Cerebellar cortex (tissue), 1 donor: Measurements from ENCODE around the gene GALNS.

ENCODE experiments used
- DNase-seq: peaks from one replicate; pipeline ENCODE4 v3.0.0-alpha.2; 2015; ENCODE audit warnings: low spot score

GALNS gene

GRCh38 chr16:88856122-88856827 is 472 bp downstream of the GALNS start:
- no peak for DNase-seq

- DNase-seq: no peak
Measured at GRCh38 chr16:88855736-88856121, 1.0 kb downstream of the GALNS start.

DNA sequence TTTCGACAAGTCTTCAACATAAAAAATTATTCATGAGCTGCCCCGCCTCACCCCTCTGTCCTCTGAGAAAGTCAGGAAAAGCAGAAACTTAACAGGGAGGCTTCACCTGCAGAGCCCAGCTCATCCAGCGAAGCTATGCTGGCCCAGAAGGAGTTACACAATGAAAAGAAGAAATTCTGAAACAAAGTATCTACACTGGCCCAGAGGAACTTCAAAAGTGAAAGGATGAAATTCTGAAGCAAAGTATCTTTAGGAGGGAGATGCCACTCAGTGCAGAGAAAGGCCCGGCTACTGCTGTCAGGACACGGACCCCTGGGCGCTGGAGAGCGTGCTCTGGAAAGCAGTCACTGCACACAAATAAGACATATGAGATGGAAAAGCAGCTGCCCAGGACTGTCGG is 1.6 kb downstream of the GALNS start:
- DNase-seq: no peak

DNA sequence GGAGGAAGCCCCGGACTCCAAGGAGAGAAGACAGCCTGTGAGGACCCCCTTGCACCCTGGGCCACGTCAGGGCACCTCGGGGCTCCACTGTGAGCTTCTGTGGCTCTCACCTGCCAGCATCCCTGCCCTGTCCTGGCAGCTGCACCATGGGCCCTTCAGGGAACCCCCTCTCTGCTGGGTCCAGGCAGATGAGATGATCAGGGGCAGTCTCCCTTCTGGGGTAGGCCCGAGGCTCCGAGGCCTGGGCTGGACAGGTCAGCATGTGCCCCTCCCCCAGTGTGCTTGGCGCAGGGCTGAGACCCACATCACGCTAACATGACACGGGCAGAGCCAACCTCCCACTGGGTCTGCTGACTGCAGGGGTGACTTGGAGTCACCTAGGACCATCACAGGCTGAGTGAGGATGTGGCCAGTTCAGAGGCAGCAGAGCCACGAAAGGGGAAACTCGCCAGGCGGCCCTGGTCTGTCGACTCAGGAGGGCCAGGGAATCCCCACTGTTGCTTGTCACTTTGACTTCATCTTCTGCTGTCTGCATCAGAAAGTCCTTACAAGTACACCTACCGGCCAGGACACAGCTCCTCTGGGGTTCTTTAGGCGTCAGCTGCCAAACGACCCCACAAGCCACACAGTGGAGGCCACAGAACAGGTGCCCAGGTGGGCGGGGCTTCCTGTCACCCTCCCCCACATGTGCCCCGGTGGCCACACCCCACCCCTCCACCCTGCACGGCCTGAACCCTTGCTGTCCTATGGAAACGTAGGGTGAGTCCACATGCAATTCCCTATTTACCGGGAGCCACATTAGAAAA is 2.2 kb downstream of the GALNS start:
- DNase-seq: no peak

GRCh38 chr16:88853325-88853941 is 3.3 kb downstream of the GALNS start:
- DNase-seq: no peak

- no peak for DNase-seq
Measured at GRCh38 chr16:88851616-88852015, 5.1 kb downstream of the GALNS start.

- no peak for DNase-seq
Measured at GRCh38 chr16:88850531-88851199, 6.1 kb downstream of the GALNS start.

DNA sequence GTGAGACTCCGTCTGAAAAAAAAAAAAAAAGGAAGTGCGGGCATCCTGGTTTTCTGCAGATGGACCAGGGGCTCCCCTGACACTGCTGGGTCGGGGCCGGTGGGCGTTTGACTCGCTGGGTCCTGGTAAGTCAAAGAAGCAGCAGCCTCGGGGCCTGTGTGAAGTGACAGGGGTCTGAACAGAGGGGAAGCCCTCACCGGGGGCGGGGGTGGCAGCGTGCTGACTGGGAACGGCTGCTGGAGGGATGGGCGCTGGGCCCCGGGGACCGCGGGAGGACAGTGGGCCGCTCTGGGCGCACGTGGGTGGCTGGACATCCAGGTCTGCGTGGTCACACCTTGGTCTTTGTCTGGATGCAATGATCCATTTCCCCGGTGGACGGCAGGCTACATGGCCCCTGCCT is 8.2 kb downstream of the GALNS start:
- no peak for DNase-seq

DNA sequence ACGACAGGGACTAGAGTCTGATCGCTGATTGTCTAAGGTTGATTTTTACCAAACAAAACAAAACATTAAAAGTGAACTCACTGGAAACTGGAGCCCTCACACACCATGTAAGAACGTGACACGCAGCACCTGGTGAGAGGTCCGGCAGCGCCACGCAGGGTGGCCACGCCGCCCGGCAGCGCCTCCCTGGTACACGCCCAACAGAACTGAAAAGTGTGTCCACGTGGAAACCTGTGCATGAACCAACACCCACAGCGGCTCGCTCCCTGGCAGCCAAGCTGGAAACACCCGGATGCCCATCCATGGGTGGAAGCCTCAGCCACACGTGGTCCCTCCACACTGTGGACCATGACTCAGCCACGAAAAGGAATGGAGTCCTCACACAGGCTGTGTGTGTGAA is 9.1 kb downstream of the GALNS start:
- DNase-seq: no peak

DNA sequence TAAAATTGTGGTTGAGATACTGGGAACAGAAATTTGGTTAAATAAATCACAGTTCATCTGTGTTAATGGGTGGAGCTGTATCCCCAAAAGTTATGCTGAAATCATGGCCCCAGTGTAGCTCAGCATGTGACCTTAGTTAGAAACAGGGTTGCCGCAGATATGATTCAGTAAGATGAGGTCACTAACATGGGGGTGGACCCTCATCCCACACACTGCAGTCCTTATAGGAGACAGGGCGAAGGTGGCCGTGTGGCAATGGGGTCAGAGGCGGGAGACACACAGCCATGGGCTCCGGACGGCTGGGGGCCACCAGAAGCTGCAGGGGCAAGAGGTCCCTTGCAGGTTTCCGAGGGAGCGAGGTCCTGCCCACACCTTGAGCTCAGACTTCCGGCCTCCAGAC is 10.7 kb downstream of the GALNS start:
- DNase-seq: no peak

DNA sequence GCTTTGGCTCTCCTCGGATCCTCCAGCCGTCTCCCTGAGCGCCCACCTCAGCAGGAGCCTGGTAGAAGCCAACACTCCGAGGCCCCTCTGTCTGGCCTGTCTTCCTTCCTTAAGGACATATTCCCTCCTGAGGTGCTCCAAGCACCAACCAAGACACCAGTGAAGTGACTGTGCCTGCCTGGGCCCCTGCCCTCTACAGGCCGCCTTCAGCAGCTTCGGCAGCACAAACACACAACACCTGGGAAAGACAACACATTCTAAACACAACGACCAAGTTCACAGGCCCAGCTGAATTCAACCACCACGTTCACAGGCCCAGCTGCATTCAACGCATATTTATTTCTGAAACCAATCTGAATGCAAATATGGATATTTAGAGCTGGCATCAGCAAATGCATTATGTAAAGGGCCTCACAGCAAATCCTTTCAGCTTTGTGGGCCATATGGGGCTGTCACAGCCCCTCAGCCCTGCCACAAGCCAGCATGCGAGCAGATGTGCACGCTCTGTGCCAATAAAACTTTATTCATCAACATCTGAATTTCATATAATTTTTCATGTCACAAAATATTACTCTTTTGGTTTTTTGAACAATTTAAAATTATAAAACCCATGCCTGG is 12.2 kb downstream of the GALNS start:
- DNase-seq: peak; percentile 36

- DNase-seq: no peak
Measured at GRCh38 chr16:88843256-88843655, 13.5 kb downstream of the GALNS start.

DNA sequence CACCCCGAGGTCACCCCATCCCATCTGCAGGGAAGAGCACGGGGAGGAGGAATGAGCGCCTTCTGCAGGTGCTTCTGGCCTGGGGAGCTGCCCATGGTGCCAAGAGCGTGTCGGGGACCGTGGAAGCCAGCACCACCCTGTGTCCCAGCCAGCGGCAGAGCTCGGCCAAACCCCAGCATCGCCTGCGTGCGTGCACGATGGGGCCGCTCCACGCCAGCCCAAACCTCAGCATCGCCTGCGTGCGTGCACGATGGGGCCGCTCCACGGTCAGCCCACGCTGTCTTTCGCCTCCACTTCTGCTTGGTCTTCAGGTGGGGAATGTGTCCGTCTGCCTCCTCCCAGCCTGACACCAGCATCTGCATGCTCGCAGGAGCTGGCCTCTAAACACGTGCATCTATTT is 13.9 kb downstream of the GALNS start:
- DNase-seq: no peak

GRCh38 chr16:88842308-88842756 is 14.4 kb downstream of the GALNS start:
- DNase-seq: no peak

GRCh38 chr16:88841521-88842307 is 15.0 kb downstream of the GALNS start:
- DNase-seq: no peak

GRCh38 chr16:88840600-88841215 is 16.0 kb downstream of the GALNS start:
- no peak for DNase-seq

DNA sequence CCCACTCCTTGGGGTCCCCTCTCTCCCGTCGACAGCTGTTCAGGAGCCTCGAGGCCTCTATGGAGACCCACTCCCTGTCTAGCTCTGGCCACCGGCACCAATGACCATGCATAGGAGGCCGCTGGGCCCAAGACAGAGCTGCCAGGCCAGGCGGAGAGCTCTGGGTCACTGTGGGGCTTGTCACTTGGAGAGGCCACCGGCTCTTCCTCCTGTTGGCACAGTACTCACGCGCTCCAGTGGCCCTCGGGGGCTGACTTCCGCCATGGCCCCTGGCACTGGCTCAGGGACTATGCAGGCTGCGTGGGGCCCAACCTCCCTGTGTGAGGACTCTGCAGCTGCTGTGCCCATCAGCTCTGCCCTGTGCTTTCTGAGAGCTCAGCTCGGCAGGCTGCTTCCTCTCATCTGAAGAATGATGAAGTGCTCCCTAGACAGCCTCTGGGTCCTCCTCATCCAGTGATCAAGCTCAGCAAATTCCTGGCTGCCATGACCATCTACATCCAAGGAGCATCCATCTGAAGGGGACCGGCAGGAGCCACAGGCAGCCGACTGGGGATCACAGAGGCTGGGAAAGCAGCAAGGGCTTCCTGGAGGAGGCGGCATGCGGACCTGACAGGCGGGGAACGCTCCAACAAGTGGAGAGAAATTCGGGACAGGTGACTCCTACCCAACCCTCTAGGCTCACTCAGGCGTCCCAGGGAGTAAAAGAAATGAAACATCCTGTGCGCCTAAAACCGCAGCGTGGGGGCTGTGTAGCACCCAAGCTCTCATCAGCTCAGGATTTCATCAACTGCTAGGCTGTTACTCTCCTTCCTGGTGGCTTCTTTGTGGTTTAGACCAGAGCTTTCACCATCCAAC is 16.8 kb downstream of the GALNS start:
- no peak for DNase-seq

DNA sequence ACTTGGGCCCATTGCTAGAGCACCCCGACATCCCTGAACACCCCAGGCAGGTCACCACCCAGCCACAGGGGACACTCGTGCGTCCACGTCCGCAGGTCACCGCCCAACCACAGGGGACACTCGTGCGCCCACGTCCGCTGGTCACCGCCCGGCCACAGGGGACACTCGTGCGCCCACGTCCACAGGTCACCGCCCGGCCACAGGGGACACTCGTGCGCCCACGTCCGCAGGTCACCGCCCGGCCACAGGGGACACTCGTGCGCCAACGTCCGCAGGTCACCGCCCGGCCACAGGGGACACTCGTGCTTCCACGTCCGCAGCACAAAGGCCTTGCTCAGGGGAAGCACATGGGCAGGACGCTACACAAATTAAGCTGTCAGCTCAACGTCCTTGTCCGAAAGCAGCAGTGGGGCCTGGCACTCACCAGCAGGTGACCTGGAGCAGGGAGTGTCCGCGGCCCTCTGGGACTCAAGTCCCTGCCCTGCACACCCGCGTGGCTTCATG is 17.7 kb downstream of the GALNS start:
- no peak for DNase-seq

GRCh38 chr16:88838566-88838965 is 18.2 kb downstream of the GALNS start:
- no peak for DNase-seq

DNA sequence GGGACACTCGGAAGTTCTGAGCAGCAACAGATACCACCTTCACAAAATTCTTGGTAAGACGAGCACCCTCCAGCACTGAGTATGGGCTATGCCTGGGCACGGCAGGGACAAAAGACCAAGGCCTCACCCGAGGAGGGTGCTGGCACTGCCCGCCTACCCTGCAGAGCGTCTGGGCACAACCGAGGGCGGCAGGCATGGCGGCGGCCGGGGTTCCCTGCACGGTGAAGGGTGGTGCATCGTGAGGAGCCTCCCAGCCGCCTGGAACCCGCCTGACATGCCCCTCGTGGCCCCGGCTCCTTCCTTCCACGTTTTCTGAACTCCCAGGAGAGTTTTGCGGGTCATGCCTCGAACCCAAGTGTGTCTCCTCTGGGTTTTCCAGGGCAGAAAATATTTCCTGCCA is 18.9 kb downstream of the GALNS start:
- no peak for DNase-seq
